GM21737 (cell line): ENCODE results near the gene SLC44A1.

ENCODE experiments used
- ATAC-seq: cut with Tn5 transposase; IDR thresholded peaks from one replicate; pipeline ENCODE4 v1.9.1; 2021; ENCODE audit warnings: mild to moderate bottlenecking, moderate library complexity; ENCODE audit not compliant: unreplicated experiment

The SLC44A1 gene

GRCh38 chr9:105455836-105456475 lies 211.5 kb downstream of the SLC44A1 start:
- no peak for ATAC-seq

DNA sequence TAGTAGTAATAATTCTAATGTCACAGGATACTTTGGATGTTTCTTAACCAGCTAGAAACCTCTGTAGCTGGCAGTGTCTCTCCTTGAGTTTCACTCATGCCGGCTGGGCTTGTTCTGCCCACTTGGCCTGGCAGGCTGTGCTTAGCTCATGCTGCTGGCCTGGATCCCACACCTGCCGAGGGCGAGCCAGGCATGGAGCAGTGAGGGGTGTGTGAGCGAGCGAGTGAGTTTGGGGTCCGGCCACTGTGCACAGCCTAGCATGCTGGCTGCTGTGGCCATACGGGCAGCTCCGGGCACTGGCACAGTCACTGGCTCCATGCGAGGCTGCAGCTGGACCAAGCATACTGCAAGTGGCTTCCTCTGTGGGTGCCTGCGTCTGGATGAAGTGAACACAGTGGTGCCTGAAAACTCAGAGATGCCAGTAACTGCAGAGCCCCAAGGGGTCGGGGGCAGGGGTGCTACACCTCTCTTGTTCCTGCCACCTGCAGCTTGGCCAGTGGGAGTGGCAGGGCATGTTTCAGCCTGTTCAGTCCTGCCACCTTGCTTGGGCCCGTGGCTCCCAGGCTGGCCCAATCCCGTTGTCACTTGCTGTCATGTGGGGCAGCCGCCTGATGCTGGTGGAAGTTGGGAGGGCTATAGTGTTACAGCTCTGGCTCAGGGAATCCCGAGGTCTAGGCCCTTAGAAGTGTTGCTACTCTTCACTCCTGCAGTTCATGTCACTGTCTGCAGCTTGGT lies 213.3 kb downstream of the SLC44A1 start:
- ATAC-seq = no peak

- ATAC-seq = no peak
Measured at GRCh38 chr9:105458404-105458803, 214.0 kb downstream of the SLC44A1 start.

DNA sequence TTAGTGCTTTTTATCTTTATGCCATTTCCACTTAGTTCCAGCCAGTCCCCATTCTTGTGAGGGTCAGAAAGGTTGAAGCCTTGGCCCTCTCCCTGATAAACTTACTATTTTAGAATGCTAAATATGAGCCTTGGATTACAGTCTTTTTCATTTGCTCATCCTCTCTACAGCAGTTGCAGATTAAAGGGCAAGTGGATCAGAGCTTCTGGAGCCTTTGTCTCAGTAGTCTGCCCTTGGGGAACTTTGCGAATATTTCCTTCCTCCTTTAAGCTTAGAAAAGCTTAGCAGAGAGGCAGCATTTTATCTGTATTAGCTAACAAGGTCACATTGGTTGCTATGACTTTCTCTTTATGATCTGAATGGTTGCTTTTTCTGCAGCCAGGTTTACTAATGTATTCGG lies 214.9 kb downstream of the SLC44A1 start:
- no peak for ATAC-seq

- no peak for ATAC-seq
Measured at GRCh38 chr9:105466898-105467455, 222.5 kb downstream of the SLC44A1 start.

- no peak for ATAC-seq
Measured at GRCh38 chr9:105468875-105469274, 224.4 kb downstream of the SLC44A1 start.

DNA sequence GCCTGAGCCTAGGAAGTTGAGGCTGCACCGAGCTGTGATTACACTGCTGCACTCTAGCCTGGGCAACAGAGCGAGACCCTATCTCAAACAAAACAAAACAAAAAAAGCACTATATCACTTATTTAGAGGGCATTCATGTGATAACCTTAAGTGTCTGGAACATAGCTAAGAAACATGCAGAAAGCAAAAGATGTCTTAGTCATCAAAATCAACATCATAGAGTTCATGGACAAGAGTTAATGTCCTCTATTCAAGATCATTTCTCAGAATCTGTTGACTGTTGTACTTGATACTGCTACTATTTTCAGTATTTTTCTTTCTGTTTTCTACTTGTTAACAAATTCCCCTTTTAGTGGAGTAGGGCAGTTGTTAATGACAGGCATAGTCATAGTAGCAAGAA lies 228.8 kb downstream of the SLC44A1 start:
- ATAC-seq = no peak

DNA sequence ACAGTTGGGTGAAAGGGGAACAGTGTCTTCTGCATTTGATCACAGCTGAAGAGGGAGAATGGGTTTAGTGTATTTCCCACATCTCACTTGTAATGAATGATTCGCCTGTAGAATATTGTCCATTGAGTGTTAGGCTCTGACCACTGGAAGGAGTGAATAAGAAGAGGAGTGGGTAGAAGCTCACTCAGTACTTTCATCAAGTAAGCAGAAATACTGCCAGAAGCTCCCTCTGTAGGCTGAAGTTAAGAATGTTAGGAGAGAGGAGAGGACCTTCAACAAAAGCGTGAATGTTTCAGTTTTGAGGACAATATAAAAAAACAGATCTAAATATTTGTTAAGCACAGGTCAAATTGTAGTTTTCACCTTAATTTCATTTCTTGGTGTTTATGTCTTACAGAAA lies 230.9 kb downstream of the SLC44A1 start:
- no peak for ATAC-seq

GRCh38 chr9:105479846-105480245 lies 235.4 kb downstream of the SLC44A1 start:
- ATAC-seq = no peak

- no peak for ATAC-seq
Measured at GRCh38 chr9:105483618-105484017, 239.2 kb downstream of the SLC44A1 start.

DNA sequence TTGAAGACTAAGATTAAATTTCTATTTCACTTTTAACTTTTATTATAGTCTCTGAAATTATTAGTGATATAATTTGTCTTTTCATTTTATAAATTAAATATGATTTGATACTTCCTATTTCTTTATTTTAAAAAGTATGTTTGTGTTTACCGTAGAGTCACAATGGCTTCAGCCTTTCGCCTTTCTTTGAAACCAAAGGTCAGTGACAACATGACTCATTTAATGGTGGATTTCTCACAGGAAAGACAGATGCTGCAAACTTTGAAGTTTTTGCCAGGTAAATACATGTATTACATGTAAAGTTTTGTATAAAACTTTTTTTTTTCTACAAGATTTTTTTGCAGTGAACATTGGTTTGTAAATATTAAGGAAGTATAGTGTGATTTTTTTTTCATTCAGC lies 239.8 kb downstream of the SLC44A1 start:
- no peak for ATAC-seq

GRCh38 chr9:105485131-105485530 lies 240.7 kb downstream of the SLC44A1 start:
- no peak for ATAC-seq
